Activated CD8-positive, alpha-beta T cell treated with anti-CD3 and anti-CD28 coated beads for 36 hours (primary cell): ENCODE measurements around the gene AK2. TPM values are rescaled to one million over a fixed set of nuclear protein-coding genes. Genes with fewer than 3 reads are reported as not detected.

Experiments used
- ATAC-seq: fragments of 200-7000 bp; cut with Tn5 transposase; one replicate; pipeline ENCODE4 v1.10.0; 2021; ENCODE audit warnings: mild to moderate bottlenecking, moderate library complexity
- CTCF ChIA-PET: fragments of 350-600 bp; sonication (Branson Sonifier 250); formaldehyde crosslinking; loops from one replicate; lab custom pipeline; 2021; ENCODE audit warnings: antibody characterized with exemption; lab: Charles Lee
- POLR2A ChIA-PET: fragments of 350-600 bp; sonication (Branson Sonifier 250); formaldehyde crosslinking; loops from one replicate; lab custom pipeline; 2021; ENCODE audit warnings: antibody characterized with exemption; lab: Charles Lee
- DNase-seq: peaks from one replicate; pipeline ENCODE4 v3.0.0-alpha.2; 2020
- H3K27ac Mint-ChIP-seq: one replicate; pipeline ENCODE4 v1.8.0; 2021; ENCODE audit warnings: mild to moderate bottlenecking, mixed read lengths
- H3K27me3 Mint-ChIP-seq: one replicate; pipeline ENCODE4 v1.8.0; 2021; ENCODE audit warnings: mixed read lengths
- H3K36me3 Mint-ChIP-seq: one replicate; pipeline ENCODE4 v1.8.0; 2021; ENCODE audit warnings: low read depth, mixed read lengths
- H3K4me1 Mint-ChIP-seq: one replicate; pipeline ENCODE4 v1.8.0; 2021; ENCODE audit warnings: low read depth, mixed read lengths
- H3K4me3 Mint-ChIP-seq: one replicate; pipeline ENCODE4 v1.8.0; 2021; ENCODE audit warnings: mild to moderate bottlenecking, moderate library complexity, mixed read lengths
- H3K9me3 Mint-ChIP-seq: one replicate; pipeline ENCODE4 v1.8.0; 2021; ENCODE audit warnings: mixed read lengths
- CTCF ChIP-seq: fragments of 200-600 bp; IDR thresholded peaks from one replicate; pipeline ENCODE4 v1.8.0; 2022; ENCODE audit warnings: antibody characterized with exemption, mild to moderate bottlenecking
- intact Hi-C: fragments of 100-400 bp; cut with micrococcal nuclease; formaldehyde crosslinking; loops from one replicate; pipeline ENCODE4 v1.10.0; 2022
- total RNA-seq, 2 experiments: library from RNA; stranded (reverse); gene quantifications; one replicate each; pipeline ENCODE4 v1.2.3, GENCODE V29; 2021

Gene AK2
- total RNA-seq, 2 experiments from 2014 or later: 404 TPM

- Mint-ChIP-seq H3K27ac (no peak overlapping the region), H3K4me3 (no peak overlapping the region), H3K36me3 (no peaks in the 10 kb centered on the region), H3K4me1 (peaks cover 38% of the 10 kb centered on the region), H3K27me3 (no peaks in the 10 kb centered on the region), H3K9me3 (no peaks in the 10 kb centered on the region)
- intact Hi-C loops: loop anchor here (10.0 kb wide), 1 partner anchor 56 kb away; no protein-coding TSS in a partner anchor
- DNase-seq: no peak
- ATAC-seq: no peak
- ChIA-PET CTCF (interaction anchor here (2.5 kb wide), 1 partner anchor 10 kb away, joined by 7 read pairs; no protein-coding TSS in a partner anchor), POLR2A (no interaction called here)
- TF ChIP-seq CTCF: no peak
These were observed 45.8 kb downstream of the AK2 start for GRCh38 chr1:32990887-32991286.

- Mint-ChIP-seq H3K4me3 (no peak overlapping the region), H3K9me3 (no peaks in the 10 kb centered on the region), H3K36me3 (no peaks in the 10 kb centered on the region), H3K27ac (peak overlapping the region; percentile 62), H3K27me3 (no peaks in the 10 kb centered on the region), H3K4me1 (peaks cover 45% of the 10 kb centered on the region)
- ATAC-seq (peak; percentile 40), DNase-seq (peak; percentile 71)
- ChIA-PET POLR2A (interaction anchor here (0.6 to 0.9 kb wide), 2 partner anchors 9 to 11 kb away, joined by 3 to 5 read pairs; no protein-coding TSS in a partner anchor), CTCF (interaction anchor here (1.0 kb wide), 1 partner anchor 54 kb away, joined by 3 read pairs; no protein-coding TSS in a partner anchor)
- TF ChIP-seq CTCF: no peak
- intact Hi-C loops: loop anchor here (10.0 kb wide), 1 partner anchor 55 kb away; no protein-coding TSS in a partner anchor
These were observed 47.3 kb downstream of the AK2 start for GRCh38 chr1:32989160-32990050.

GRCh38 chr1:32988665-32989064, 48.0 kb downstream of the AK2 start:
- no peak overlapping the region for H3K4me3 Mint-ChIP-seq
- intact Hi-C loops: no loop called here

GRCh38 chr1:32985226-32985625, 51.5 kb downstream of the AK2 start:
- H3K4me3 Mint-ChIP-seq: no peak overlapping the region
- H3K9me3 Mint-ChIP-seq: no peaks in the 10 kb centered on the region
- TF ChIP-seq CTCF: no peak
- no peaks in the 10 kb centered on the region for H3K27me3 Mint-ChIP-seq
- no peak for DNase-seq
- ATAC-seq: no peak
- H3K27ac Mint-ChIP-seq: no peak overlapping the region
- intact Hi-C loops: no loop called here
- CTCF ChIA-PET: interaction anchor here (0.8 to 1.4 kb wide), 5 partner anchors 16 to 142 kb away, joined by 3 to 4 read pairs (median 3); no protein-coding TSS in a partner anchor
- no peaks in the 10 kb centered on the region for H3K36me3 Mint-ChIP-seq
- POLR2A ChIA-PET: interaction anchor here (2.3 kb wide), 1 partner anchor 20 kb away, joined by 7 read pairs; the partner anchor contains the start of gene RNF19B
- peaks cover 56% of the 10 kb centered on the region for H3K4me1 Mint-ChIP-seq

More at GRCh38 chr1:32988665-32989064, 48.0 kb downstream of the AK2 start:
- H3K9me3 Mint-ChIP-seq: no peaks in the 10 kb centered on the region
- DNase-seq (no peak), ATAC-seq (no peak)
- TF ChIP-seq CTCF: no peak
- no peaks in the 10 kb centered on the region for H3K36me3 Mint-ChIP-seq
- peak overlapping the region; percentile 62 for H3K27ac Mint-ChIP-seq
- no peaks in the 10 kb centered on the region for H3K27me3 Mint-ChIP-seq
- POLR2A ChIA-PET: interaction anchor here (0.6 to 0.9 kb wide), 2 partner anchors 8 to 12 kb away, joined by 3 to 5 read pairs; no protein-coding TSS in a partner anchor
- CTCF ChIA-PET: interaction anchor here (1.0 kb wide), 1 partner anchor 53 kb away, joined by 3 read pairs; no protein-coding TSS in a partner anchor
- peaks cover 50% of the 10 kb centered on the region for H3K4me1 Mint-ChIP-seq
